ENCODE data around the gene UGT1A8.

GRCh38 chr2:233796254-233796653, 178.8 kb downstream of the UGT1A8 start:
- TF ChIP-seq POLR2AphosphoS5 (IDR thresholded peaks at IDR 0.05; ENCODE audit: insufficient read depth, low read depth, low read length) (no peak), CTCF (IDR thresholded peaks at IDR 0.05; ENCODE audit: extremely low read depth in 1 of 2, insufficient read depth in 1 of 2, low read depth in 1 of 2, low read length in 2 of 2) (no peak), MAX (IDR thresholded peaks at IDR 0.05; ENCODE audit: insufficient read depth, insufficient read length) (no peak)

Measured in endothelial cell of umbilical vein (primary cell).